ENCODE data around the gene INO80. TPM values are rescaled to one million over a fixed set of nuclear protein-coding genes. Genes with fewer than 3 reads are reported as not detected.

INO80 gene
- total and polyA plus RNA-seq, 2 donors (not counting 3 experiments of a cell fraction or from before 2014, with no cell fraction given): 5.7 to 29.1 TPM

DNA sequence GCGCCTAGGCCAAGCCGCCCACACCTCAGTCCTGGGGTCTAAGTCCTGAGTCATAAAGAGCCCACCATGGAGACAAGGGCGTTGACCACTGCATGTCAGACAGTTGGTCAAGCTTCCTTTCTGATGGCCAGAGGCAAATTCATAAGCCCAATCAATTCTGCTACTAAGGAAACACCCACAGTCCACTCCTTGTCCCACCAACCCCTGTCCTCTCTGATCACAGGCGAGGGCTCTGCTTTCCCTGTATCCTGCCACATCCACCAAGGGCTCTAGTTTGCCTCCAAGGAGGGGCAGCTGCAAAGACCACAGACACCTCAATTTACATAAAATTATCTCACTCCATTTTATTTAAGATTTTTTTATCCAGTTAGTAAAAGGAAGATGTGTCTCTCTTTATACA lies 137.5 kb downstream of the INO80 start:
- Histone ChIP-seq H4K20me1 (replicated peaks; ENCODE audit: control insufficient read depth, extremely low read depth, insufficient read depth, low read length) (no peaks in the 10 kb centered on the region), H3K27ac (ENCODE audit: insufficient read depth, low read depth, low read length) (no peak overlapping the region), H3K4me3 (replicated peaks in 1 of 3; ENCODE audit: insufficient read depth in 1 of 3, low read depth in 1 of 3, low read length in 3 of 3) (no peak overlapping the region), H3K27me3 (ENCODE audit: control insufficient read depth in 2 of 2, insufficient read depth in 2 of 2, low read length in 2 of 2) (no peaks in the 10 kb centered on the region), H3K4me2 (ENCODE audit: insufficient read depth, low read length) (no peak overlapping the region), H3K36me3 (ENCODE audit: control insufficient read depth in 2 of 2, extremely low read depth in 1 of 2, insufficient read depth in 2 of 2, low read length in 2 of 2) (peaks cover 13 to 29% of the 10 kb centered on the region in 2 experiments), H2AFZ (ENCODE audit: low read depth, low read length) (no peak overlapping the region), H3K9me1 (replicated peaks; ENCODE audit: control insufficient read depth, extremely low read depth, insufficient read depth, low read length) (no peaks in the 10 kb centered on the region), H3K4me1 (ENCODE audit: control insufficient read depth, extremely low read depth, insufficient read depth, low read length) (peaks cover 31% of the 10 kb centered on the region), H3K79me2 (ENCODE audit: control insufficient read depth, insufficient read depth, low read length) (no peaks in the 10 kb centered on the region), H3K9ac (replicated peaks; ENCODE audit: extremely low read depth, insufficient read depth, low read length) (no peak overlapping the region), H3K9me3 (replicated peaks; ENCODE audit: control insufficient read depth, insufficient read depth, low read length) (no peaks in the 10 kb centered on the region)
- DNase-seq (ENCODE audit: low read depth, low spot score) (no peak), FAIRE-seq (no peak)
- dilution Hi-C loops (cut with MboI; ENCODE audit: extremely low pct_ligation_motif_present, low sequenced_read_pairs) (no loop called here), intact Hi-C loops (cut with micrococcal nuclease) (no loop called here)
- ChIA-PET POLR2A (no interaction called here), CTCF (interaction anchor here (0.8 to 3.1 kb wide), 3 partner anchors 36 to 73 kb away, joined by 3 to 8 read pairs (median 4); no protein-coding TSS in a partner anchor)
- no TSS peak for BruUV-seq (replicated peaks)
- TF ChIP-seq CTCF (IDR thresholded peaks at IDR 0.05; ENCODE audit: extremely low read depth in 1 of 2, insufficient read depth in 1 of 2, low read depth in 1 of 2, low read length in 2 of 2): no peak
- TF ChIP-seq FOS (IDR thresholded peaks at IDR 0.05; ENCODE audit: borderline replicate concordance, insufficient read depth, low read length): no peak
- no peak for TF ChIP-seq MAX (IDR thresholded peaks at IDR 0.05; ENCODE audit: insufficient read depth, insufficient read length)
- no peak for TF ChIP-seq MYC (IDR thresholded peaks at IDR 0.05; ENCODE audit: low read depth, low read length)
- TF ChIP-seq GATA2 (IDR thresholded peaks at IDR 0.05; ENCODE audit: insufficient read depth, insufficient read length, low read depth, low read length): no peak
- TF ChIP-seq JUN (IDR thresholded peaks at IDR 0.05; ENCODE audit: borderline replicate concordance, insufficient read depth, insufficient read length, low read depth): no peak
- TF ChIP-seq POLR2AphosphoS5 (IDR thresholded peaks at IDR 0.05; ENCODE audit: insufficient read depth, low read depth, low read length): no peak
- TF ChIP-seq EZH2 (IDR thresholded peaks at IDR 0.05; ENCODE audit: borderline replicate concordance, low read depth, low read length, severe bottlenecking): no peak
- TF ChIP-seq POLR2A (IDR thresholded peaks at IDR 0.05; ENCODE audit: low read depth, low read length): no peak

Measured in endothelial cell of umbilical vein (primary cell).